GM18861 (cell line): ENCODE measurements around the gene IGF2BP2.
"Not testable (repeated sequence)": the region's sequence is repeated elsewhere in the genome, so short reads cannot be mapped to it uniquely, and the experiment has no call there.

ENCODE experiments used
- ATAC-seq: cut with Tn5 transposase; IDR thresholded peaks from one replicate; pipeline ENCODE4 v1.9.1; 2021; ENCODE audit not compliant: unreplicated experiment

IGF2BP2 gene

GRCh38 chr3:185678027-185678426 lies 146.8 kb downstream of the IGF2BP2 start:
- no peak for ATAC-seq

DNA sequence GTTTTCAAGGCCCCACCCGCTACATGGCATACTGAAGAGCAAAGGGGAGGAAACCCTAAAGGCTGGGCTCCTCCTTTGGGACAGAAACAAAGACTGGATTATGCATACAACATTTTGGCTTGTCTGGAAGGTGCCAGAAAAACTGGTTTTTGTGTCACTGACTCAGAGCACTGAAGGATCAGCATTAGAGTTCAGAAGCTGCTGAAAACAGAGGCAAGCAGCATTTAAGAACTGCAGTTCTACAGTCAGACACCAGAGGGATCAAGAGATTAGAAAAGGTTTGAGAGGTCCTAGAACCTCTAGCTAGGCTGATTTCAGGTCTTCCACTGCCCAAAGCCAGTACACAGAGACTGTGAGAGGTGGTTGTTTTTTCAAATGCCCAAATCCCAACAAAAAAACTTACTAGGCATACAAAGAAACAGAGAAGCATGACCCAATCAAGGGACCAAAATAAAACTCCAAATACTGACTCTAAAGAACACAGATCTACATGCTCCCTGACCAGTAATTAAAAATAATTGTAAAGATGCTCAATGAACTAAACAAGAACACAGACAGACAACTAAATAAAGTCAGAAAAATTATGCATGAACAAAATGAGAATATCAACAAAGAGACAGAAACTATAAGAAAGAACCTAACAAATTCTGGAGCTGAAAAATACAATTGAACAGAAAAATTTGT lies 147.6 kb downstream of the IGF2BP2 start:
- no peak for ATAC-seq

- ATAC-seq: no peak
Measured at GRCh38 chr3:185667574-185667973, 157.3 kb downstream of the IGF2BP2 start.

DNA sequence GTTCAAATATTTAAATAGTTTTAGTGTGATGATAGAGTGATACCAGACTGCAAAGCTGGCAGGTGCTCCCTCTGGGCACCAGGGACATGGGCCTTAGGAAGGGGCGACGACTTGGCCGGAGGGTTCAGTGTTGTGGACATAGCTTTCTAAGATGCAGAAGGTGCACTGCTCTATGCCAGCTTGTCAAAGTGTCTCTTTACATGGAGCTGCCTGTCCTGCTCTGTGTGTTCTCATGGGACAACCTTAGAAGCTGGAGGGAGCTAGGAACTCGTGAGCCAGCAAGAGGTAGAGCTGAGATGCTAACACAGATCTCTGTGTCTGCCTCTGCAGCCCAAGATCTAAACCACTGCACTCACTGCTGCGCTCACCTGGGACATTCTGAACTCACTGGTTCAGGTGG lies 160.9 kb downstream of the IGF2BP2 start:
- no peak for ATAC-seq

DNA sequence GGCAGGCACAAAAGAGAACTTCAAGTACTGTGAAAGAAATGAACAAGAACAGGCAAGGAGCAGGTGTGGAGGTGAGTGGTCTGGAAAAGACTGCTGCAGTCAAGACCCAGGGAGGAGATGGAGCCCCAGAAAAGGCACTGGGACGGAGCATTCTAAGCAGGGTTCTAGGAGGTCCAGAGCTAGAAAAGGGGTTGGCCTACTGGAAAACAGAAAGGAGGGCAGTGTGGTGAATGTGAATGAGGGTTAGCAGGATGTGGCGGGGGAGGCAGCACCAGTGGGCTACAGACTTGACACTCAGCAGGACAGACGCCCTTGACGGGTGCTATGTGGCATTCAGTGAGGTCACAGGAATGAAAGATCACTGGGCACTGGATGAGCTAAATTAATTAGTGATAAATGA lies 163.1 kb downstream of the IGF2BP2 start:
- ATAC-seq: no peak

DNA sequence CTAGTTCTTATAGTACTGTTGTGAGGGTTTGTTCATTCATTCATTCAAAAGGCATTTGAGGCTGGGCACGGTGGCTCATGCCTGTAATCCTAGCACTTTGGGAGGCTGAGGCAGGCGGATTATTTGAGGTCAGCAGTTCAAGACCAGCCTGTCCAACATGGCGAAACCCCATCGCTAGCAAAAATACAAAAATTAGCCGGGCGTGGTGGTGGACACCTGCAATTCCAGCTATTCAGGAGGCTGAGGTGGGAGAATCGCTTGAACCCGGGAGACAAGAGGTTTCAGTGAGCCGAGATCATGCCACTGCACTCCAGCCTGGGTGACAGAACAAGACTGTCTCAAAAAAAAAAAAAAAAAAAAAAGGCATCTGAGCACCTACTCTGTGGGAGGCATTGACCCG lies 163.5 kb downstream of the IGF2BP2 start:
- not testable (repeated sequence) for ATAC-seq

- ATAC-seq: no peak
Measured at GRCh38 chr3:185659942-185660921, 164.6 kb downstream of the IGF2BP2 start.

GRCh38 chr3:185658943-185659342 lies 165.9 kb downstream of the IGF2BP2 start:
- no peak for ATAC-seq

DNA sequence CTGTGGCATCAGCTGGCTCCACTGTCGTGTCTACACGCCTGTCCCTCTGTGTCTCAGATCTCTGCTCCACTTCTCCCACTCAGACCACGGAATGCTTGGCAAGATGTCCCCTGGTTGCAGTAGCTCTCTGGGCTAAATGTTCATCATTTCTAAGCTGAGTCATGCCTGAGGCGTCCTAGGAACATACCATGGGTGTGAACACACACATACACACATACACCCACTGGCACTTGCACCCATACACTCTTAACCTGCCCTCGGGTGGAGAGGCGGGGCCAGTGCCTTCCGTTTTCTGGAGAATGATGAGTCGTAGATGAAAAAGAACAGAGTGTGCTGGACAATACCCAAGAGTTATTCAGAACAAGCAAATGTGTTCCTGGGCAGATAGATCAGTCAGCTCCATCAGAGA lies 166.3 kb downstream of the IGF2BP2 start:
- no peak for ATAC-seq

DNA sequence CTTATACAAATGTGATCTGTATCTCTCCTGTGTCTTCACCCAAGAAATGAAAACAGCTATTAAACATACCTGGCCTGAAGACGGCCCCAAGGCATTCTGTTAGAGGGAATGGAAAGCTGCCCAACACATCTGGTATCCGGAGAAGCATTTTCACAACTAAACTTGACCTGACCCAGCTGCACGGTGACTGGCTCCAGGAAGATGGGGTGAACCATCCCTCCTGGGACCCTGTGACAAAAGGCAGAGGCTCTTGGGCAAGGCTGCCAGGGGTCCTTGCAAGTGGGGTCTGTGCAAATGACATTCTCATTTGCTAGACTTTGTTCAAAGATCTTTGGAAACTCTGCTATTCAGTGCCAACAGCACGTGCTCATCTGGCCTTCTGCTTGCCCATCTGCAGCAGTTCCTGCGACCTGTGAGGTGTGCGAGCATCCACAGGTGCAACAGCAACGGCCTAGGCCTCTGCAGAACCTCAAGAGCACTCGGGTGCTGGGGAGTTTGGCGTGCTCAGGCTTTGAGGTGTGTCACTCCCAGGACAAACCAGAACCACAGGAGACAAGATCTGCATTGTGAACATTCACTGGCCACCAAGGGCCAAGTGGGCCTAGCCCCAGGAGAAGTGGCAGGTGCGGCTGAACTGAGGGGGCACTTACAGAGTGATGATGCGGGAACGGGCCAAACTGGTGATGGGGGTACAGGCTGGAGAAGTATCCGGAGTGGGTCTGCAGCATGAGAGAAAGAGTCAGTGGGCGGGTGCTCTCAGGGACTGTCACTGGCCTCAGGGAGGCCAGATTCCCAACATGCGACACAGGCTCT lies 166.9 kb downstream of the IGF2BP2 start:
- no peak for ATAC-seq

- ATAC-seq: no peak
Measured at GRCh38 chr3:185657211-185657610, 167.6 kb downstream of the IGF2BP2 start.

GRCh38 chr3:185656321-185656840 lies 168.5 kb downstream of the IGF2BP2 start:
- ATAC-seq: no peak

DNA sequence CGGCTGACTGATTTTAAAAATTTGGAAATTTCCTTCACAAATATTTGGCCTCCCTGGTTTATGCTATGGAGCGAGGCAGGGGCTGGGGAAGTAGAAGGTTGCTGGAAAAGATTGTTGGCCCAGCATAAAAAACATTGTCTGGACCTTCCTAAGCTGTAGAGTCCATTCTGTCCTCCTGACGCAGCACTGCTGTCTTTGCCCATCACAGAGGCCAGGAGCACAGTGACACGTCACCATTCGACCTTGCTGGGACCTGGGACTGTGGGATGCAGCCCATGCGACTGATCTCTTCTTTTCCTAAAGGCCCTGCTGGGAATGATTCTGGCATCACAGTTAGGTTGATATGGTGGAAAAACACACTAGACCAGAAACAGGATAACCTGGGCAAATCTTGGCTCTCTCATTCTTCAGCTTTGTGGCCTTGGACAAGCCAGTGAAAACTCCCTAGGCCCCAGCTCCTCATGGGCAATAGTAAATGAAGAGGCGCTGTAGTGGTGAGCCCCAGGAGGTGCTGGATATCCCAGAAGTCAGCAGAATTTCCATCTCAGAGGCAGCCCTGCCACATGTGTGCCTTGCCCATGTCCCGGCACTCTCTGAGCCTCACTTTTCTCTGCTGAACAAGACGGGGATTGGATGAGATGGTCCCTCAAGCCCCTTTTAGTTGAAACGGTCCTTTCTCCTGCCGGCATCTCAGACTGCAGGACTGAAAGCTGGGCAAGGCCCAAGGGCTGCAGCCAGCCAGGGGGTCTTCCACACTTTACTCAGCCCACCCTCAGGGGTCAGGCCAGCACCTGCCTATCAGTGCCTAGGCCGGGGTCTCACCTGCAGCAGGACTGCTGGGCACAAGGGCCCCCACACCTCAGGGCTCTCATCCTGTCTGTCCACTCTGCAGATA lies 169.2 kb downstream of the IGF2BP2 start:
- no peak for ATAC-seq

DNA sequence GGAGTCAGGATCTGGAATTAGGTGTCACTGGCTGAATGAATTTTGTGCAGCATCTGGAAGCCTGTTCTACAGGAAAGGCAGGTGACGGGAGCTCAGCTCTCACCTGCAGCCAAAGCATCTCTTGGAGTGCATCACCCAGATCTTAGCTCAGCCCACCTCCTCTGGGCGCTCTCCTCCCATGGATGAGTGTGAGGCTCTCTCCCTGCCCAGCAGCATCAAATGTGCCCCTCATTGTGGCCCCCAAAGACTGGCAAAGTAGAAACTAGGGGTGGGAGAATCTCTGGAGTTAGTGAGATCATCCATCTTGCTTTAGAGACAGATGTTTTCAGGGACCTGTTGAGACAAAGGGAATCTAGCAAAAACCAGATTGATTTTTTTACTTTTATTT lies 170.1 kb downstream of the IGF2BP2 start:
- no peak for ATAC-seq

- ATAC-seq: no peak
Measured at GRCh38 chr3:185653949-185654757, 170.7 kb downstream of the IGF2BP2 start.

DNA sequence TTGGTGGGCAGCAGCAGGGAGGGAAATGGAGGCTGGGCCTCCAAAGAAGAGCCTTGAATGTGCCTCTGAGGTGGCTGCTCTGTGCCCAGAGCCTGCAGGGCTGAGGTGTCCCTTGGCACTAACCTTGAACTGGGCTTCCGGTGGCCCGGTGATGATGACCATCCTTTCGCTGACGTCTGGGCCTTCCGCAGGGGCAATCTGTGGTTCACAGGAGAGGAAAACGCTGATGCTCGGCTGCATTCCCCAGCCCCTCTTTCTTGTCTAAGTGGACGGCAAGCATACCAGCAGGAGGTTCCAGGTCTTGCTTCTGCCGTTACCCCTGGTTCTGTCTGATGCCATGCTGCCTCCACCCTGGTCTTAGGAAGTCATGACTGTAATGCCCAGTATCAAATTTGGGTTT lies 172.9 kb downstream of the IGF2BP2 start:
- ATAC-seq: no peak

- ATAC-seq: no peak
Measured at GRCh38 chr3:185649414-185649813, 175.4 kb downstream of the IGF2BP2 start.

DNA sequence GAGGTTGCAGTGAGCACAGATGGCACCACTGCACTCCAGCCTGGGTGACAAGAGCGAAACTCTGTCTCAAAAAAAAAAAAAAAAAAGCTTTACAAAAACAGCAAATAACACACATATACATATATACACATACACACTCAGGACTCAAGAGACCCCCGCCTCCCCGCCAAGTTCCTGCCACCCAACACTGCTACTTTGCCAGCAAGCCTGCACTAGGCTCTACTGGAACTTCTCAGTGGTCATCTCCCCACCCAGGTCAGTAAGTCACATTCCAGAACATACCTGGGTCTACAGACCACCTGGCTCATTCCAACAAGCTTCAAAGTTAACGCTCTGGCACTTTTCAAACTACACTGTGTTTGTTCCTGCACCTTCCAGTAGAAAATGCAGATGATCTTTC lies 176.4 kb downstream of the IGF2BP2 start:
- ATAC-seq: no peak

- no peak for ATAC-seq
Measured at GRCh38 chr3:185647880-185648210, 177.0 kb downstream of the IGF2BP2 start.
